Thyroid gland (tissue), 4 donors: ENCODE measurements around the gene STK40. TPM values are rescaled to one million over a fixed set of nuclear protein-coding genes. Genes with fewer than 3 reads are reported as not detected.

Source experiments
- DNase-seq, 2 donors: peaks; one replicate each; pipeline ENCODE4 v3.0.0-alpha.2; 2019
- H3K27ac ChIP-seq, 3 donors: fragments of 200-600 bp; sonication (generic); 1 replicate in 2 of 3; 2 replicates in 1 of 3; pipeline ENCODE4 v1.5.1; 2016 to 2019; ENCODE audit warnings: mild to moderate bottlenecking in 1 of 3, moderate library complexity in 1 of 3
- H3K27me3 ChIP-seq: fragments of 200-600 bp; sonication (generic); one replicate; pipeline ENCODE4 v1.5.1; 2019
- H3K36me3 ChIP-seq, 2 donors: fragments of 200-600 bp; sonication (generic); one replicate each; pipeline ENCODE4 v1.5.1; 2016 to 2019
- H3K4me1 ChIP-seq, 2 donors: fragments of 200-600 bp; sonication (generic); one replicate each; pipeline ENCODE4 v1.5.1; 2017 to 2019
- H3K4me3 ChIP-seq, 3 donors: fragments of 200-600 bp; sonication (generic); replicated peaks in 1 of 3; 1 replicate in 2 of 3; 2 replicates in 1 of 3; pipeline ENCODE4 v1.5.1; 2016; ENCODE audit warnings: mild to moderate bottlenecking in 1 of 3
- H3K9me3 ChIP-seq: fragments of 200-600 bp; sonication (generic); one replicate; pipeline ENCODE4 v1.5.1; 2017
- CTCF ChIP-seq, 6 experiments: fragments of 200-600 bp in 3 of 6; fragments of 450-650 bp in 3 of 6; sonication (generic) in 3 of 6; IDR thresholded peaks; one replicate each; pipeline ENCODE4 v1.5.1; 2016 to 2019; ENCODE audit warnings: antibody characterized with exemption in 6 of 6, mild to moderate bottlenecking in 2 of 6, inconsistent platforms in 1 of 6, moderate library complexity in 1 of 6
- POLR2A ChIP-seq, 2 donors: fragments of 450-650 bp; IDR thresholded peaks; one replicate each; pipeline ENCODE4 v1.6.1; 2017; ENCODE audit warnings: antibody characterized with exemption in 2 of 2, mild to moderate bottlenecking in 2 of 2, moderate library complexity in 1 of 2
- WGBS, 2 donors: methylation state at CpG; one replicate each; pipeline ENCODE4 v1.1.5; 2017; 5-methylcytosine and 5-hydroxymethylcytosine counted together
- intact Hi-C: fragments of 100-400 bp; cut with DNase I; formaldehyde crosslinking; loops from one replicate; pipeline ENCODE4 v1.15.1; 2023
- total RNA-seq, 4 donors: library from RNA; depleted of rRNA; stranded (reverse); fragments of >200 nt; gene quantifications; one replicate each; pipeline ENCODE4 v1.2.3, GENCODE V29; 2016

STK40 gene
- total RNA-seq, 4 donors from 2014 or later: 37.0 to 61.1 (median 50.9) TPM

- Histone ChIP-seq H3K9me3 (no peaks in the 10 kb centered on the region), H3K27me3 (no peaks in the 10 kb centered on the region), H3K4me1 (peaks cover 22 to 48% of the 10 kb centered on the region in 2 donors), H3K27ac (peak overlapping the region; percentile 49 to 66 (median 61)), H3K4me3 (no peak overlapping the region), H3K36me3 (no peaks in the 10 kb centered on the region)
- TF ChIP-seq POLR2A (IDR thresholded peaks at IDR 0.05) (no peak), CTCF (IDR thresholded peaks at IDR 0.05) (no peak)
- intact Hi-C loops: no loop called here
- 93 to 94% methylated on average over 3 of the region's 3 CpGs for WGBS, 2 donors
- no peak for DNase-seq
Measured at GRCh38 chr1:36380782-36381181, 4.9 kb downstream of the STK40 start.

GRCh38 chr1:36380143-36380619 is 5.5 kb downstream of the STK40 start:
- DNase-seq: peak; percentile 45 to 46
- H3K36me3 ChIP-seq: no peaks in the 10 kb centered on the region
- WGBS, 2 donors: 62 to 72% methylated on average over 5 of the region's 5 CpGs
- peak overlapping the region; percentile 49 to 66 (median 61) for H3K27ac ChIP-seq
- H3K9me3 ChIP-seq: no peaks in the 10 kb centered on the region
- no peak for TF ChIP-seq POLR2A (IDR thresholded peaks at IDR 0.05)
- TF ChIP-seq CTCF (IDR thresholded peaks at IDR 0.05): no peak
- no peaks in the 10 kb centered on the region for H3K27me3 ChIP-seq
- H3K4me3 ChIP-seq: no peak overlapping the region
- H3K4me1 ChIP-seq: peaks cover 25 to 54% of the 10 kb centered on the region in 2 donors
- intact Hi-C loops: no loop called here

- H3K4me1 ChIP-seq: peaks cover 35 to 58% of the 10 kb centered on the region in 2 donors
- TF ChIP-seq CTCF (IDR thresholded peaks at IDR 0.05) (no peak), POLR2A (IDR thresholded peaks at IDR 0.05) (no peak)
- intact Hi-C loops: no loop called here
- H3K27me3 ChIP-seq: no peaks in the 10 kb centered on the region
- H3K27ac ChIP-seq: peak overlapping the region in 1 of 3 donors; percentile 2
- H3K9me3 ChIP-seq: no peaks in the 10 kb centered on the region
- DNase-seq: no peak
- H3K36me3 ChIP-seq: no peaks in the 10 kb centered on the region
- whole genome bisulfite sequencing, 2 donors: 77 to 83% methylated on average over 4 of the region's 4 CpGs
- H3K4me3 ChIP-seq: no peak overlapping the region
Measured at GRCh38 chr1:36377791-36378492, 7.8 kb downstream of the STK40 start.

- Histone ChIP-seq H3K27ac (peak overlapping the region; percentile 87 to 96 (median 91)), H3K4me1 (peaks cover 60 to 68% of the 10 kb centered on the region in 2 donors), H3K36me3 (no peaks in the 10 kb centered on the region), H3K27me3 (no peaks in the 10 kb centered on the region), H3K9me3 (no peaks in the 10 kb centered on the region), H3K4me3 (no peak overlapping the region)
- 67 to 86% methylated on average over 2 to 3 of the region's 3 CpGs for WGBS, 2 donors
- peak in 1 of 2 donors; percentile 47 for DNase-seq
- intact Hi-C loops: no loop called here
- TF ChIP-seq CTCF (IDR thresholded peaks at IDR 0.05) (no peak), POLR2A (IDR thresholded peaks at IDR 0.05) (no peak)
Measured at GRCh38 chr1:36372617-36373016, 13.1 kb downstream of the STK40 start.
